Activated CD4-positive, alpha-beta T cell treated with anti-CD3 and anti-CD28 coated beads for 36 hours (primary cell): ENCODE data around the gene CYP4A22. TPM values are rescaled to one million over a fixed set of nuclear protein-coding genes. Genes with fewer than 3 reads are reported as not detected.
"Not testable (repeated sequence)": the region's sequence is repeated elsewhere in the genome, so short reads cannot be mapped to it uniquely, and the experiment has no call there.

Experiments used
- ATAC-seq: fragments of 200-7000 bp; cut with Tn5 transposase; one replicate; pipeline ENCODE4 v1.10.0; 2021; ENCODE audit warnings: mild to moderate bottlenecking, moderate library complexity
- CTCF ChIA-PET: fragments of 350-600 bp; sonication (Branson Sonifier 250); formaldehyde crosslinking; loops from one replicate; lab custom pipeline; 2021; ENCODE audit warnings: antibody characterized with exemption; lab: Charles Lee
- POLR2A ChIA-PET: fragments of 350-600 bp; sonication (Branson Sonifier 250); formaldehyde crosslinking; loops from one replicate; lab custom pipeline; 2021; ENCODE audit warnings: antibody characterized with exemption, inconsistent platforms; lab: Charles Lee
- DNase-seq: peaks from one replicate; pipeline ENCODE4 v3.0.0-alpha.2; 2020
- H3K27ac Mint-ChIP-seq: one replicate; pipeline ENCODE4 v1.8.0; 2021; ENCODE audit warnings: mixed read lengths
- H3K27me3 Mint-ChIP-seq: one replicate; pipeline ENCODE4 v1.8.0; 2021; ENCODE audit warnings: mixed read lengths
- H3K36me3 Mint-ChIP-seq: one replicate; pipeline ENCODE4 v1.8.0; 2021; ENCODE audit warnings: low read depth, mixed read lengths
- H3K4me1 Mint-ChIP-seq: one replicate; pipeline ENCODE4 v1.8.0; 2021; ENCODE audit warnings: mixed read lengths
- H3K4me3 Mint-ChIP-seq: one replicate; pipeline ENCODE4 v1.8.0; 2021; ENCODE audit warnings: mild to moderate bottlenecking, moderate library complexity, mixed read lengths
- H3K9me3 Mint-ChIP-seq: one replicate; pipeline ENCODE4 v1.8.0; 2021; ENCODE audit warnings: low read depth, mixed read lengths
- intact Hi-C, 2 experiments: fragments of 100-400 bp; cut with DNase I in 1 of 2; cut with micrococcal nuclease in 1 of 2; formaldehyde crosslinking; loops; one replicate each; pipeline versions ENCODE4 v1.14.2 to v1.15.1; 2022 to 2024; cut with DNase I, micrococcal nuclease
- total RNA-seq, 2 experiments: library from RNA; stranded (reverse); gene quantifications; one replicate each; pipeline ENCODE4 v1.2.3, GENCODE V29; 2021

The CYP4A22 gene
- total RNA-seq, 2 experiments from 2014 or later: not detected

- DNase-seq (no peak), ATAC-seq (no peak)
- H3K27ac Mint-ChIP-seq: no peak overlapping the region
- H3K36me3 Mint-ChIP-seq: no peaks in the 10 kb centered on the region
- H3K4me3 Mint-ChIP-seq: no peak overlapping the region
- no peaks in the 10 kb centered on the region for H3K4me1 Mint-ChIP-seq
- peaks cover 18% of the 10 kb centered on the region for H3K27me3 Mint-ChIP-seq
- no peaks in the 10 kb centered on the region for H3K9me3 Mint-ChIP-seq
- CTCF ChIA-PET: interaction anchor here (0.5 to 10.6 kb wide), 11 partner anchors 8 to 370 kb away, joined by 3 to 121 read pairs (median 4); no protein-coding TSS in a partner anchor
- intact Hi-C loops: loop anchor here in 1 of 2 experiments (5.0 kb wide), 1 partner anchor 228 kb away; no protein-coding TSS in a partner anchor
- POLR2A ChIA-PET: no interaction called here
Observed at GRCh38 chr1:47194311-47194710, 57.1 kb downstream of the CYP4A22 start.

- ATAC-seq, DNase-seq, intact Hi-C loops, H3K4me3 Mint-ChIP-seq, H3K27ac Mint-ChIP-seq, H3K4me1 Mint-ChIP-seq, H3K36me3 Mint-ChIP-seq, H3K9me3 Mint-ChIP-seq, POLR2A ChIA-PET: not testable (repeated sequence)
- peaks cover 23% of the 10 kb centered on the region for H3K27me3 Mint-ChIP-seq
- CTCF ChIA-PET: interaction anchor here (0.6 to 10.6 kb wide), 3 partner anchors 18 to 67 kb away, joined by 3 to 121 read pairs (median 6); no protein-coding TSS in a partner anchor
Observed at GRCh38 chr1:47195981-47196380, 58.7 kb downstream of the CYP4A22 start.

GRCh38 chr1:47196622-47197021, 59.4 kb downstream of the CYP4A22 start:
- ChIA-PET POLR2A (no interaction called here), CTCF (interaction anchor here (1.1 to 10.6 kb wide), 2 partner anchors 19 to 66 kb away, joined by 6 to 121 read pairs; no protein-coding TSS in a partner anchor)
- Mint-ChIP-seq H3K9me3 (no peaks in the 10 kb centered on the region), H3K27me3 (peaks cover 23% of the 10 kb centered on the region), H3K4me3 (no peak overlapping the region), H3K4me1 (no peaks in the 10 kb centered on the region), H3K36me3 (no peaks in the 10 kb centered on the region), H3K27ac (no peak overlapping the region)
- DNase-seq (no peak), ATAC-seq (no peak)
- intact Hi-C loops: no loop called here

- no peak for ATAC-seq
- no peaks in the 10 kb centered on the region for H3K36me3 Mint-ChIP-seq
- no peak overlapping the region for H3K4me3 Mint-ChIP-seq
- no peak overlapping the region for H3K27ac Mint-ChIP-seq
- ChIA-PET CTCF (no interaction called here), POLR2A (no interaction called here)
- no peak for DNase-seq
- H3K9me3 Mint-ChIP-seq: no peaks in the 10 kb centered on the region
- intact Hi-C loops: no loop called here
- peaks cover 25% of the 10 kb centered on the region for H3K27me3 Mint-ChIP-seq
- no peaks in the 10 kb centered on the region for H3K4me1 Mint-ChIP-seq
Observed at GRCh38 chr1:47198214-47198613, 61.0 kb downstream of the CYP4A22 start.

Other genes starting within 250 kb of the CYP4A22 start
- not detected for gene CYP4A11, start 196.0 kb upstream of the CYP4A22 start, total RNA-seq
- not detected for gene CYP4X1, start 113.8 kb upstream of the CYP4A22 start, total RNA-seq
- not detected for gene CYP4Z1, start 70.2 kb upstream of the CYP4A22 start, total RNA-seq
- gene PDZK1IP1, start 52.6 kb downstream of the CYP4A22 start, total RNA-seq: not detected
- under 1 TPM in 1 of 2 experiments, not detected in 1; 0.19 TPM for gene TAL1, start 94.8 kb downstream of the CYP4A22 start, total RNA-seq
- gene STIL, start 176.7 kb downstream of the CYP4A22 start, total RNA-seq: 10 to 100 TPM; 33.9 to 36.0 TPM
- 100 to 1,000 TPM in 1 of 2 experiments, 10 to 100 TPM in 1; 97.7 to 134 TPM for gene CMPK1, start 196.3 kb downstream of the CYP4A22 start, total RNA-seq